ENCODE measurements around the gene GLRX3. TPM values are rescaled to one million over a fixed set of nuclear protein-coding genes. Genes with fewer than 3 reads are reported as not detected.

The GLRX3 gene
- polyA plus RNA-seq, 1 donor = 66.0 TPM

DNA sequence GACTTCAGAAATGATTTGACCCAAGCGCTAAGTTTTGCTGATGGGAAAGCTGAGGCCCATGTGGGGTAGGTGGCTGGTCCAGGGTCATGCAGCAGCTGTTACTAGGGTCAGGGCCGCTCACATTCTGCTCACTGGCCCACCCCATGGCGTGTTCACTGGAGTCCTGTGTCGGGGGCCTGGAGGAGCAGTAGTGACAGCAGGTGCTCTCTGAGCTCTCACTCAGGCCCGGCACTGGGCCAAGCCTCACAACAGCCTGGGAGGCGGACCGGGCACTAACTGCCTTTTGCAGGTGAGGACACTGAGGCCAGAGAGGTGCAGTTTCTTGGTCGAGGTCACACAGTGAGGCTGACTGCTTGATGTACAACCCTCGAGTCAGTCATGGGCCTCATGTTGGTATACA, 82.7 kb downstream of the GLRX3 start:
- WGBS (ENCODE audit: insufficient coverage, low lambda C conversion rate) = no CpG with 5 or more reads among the region's 9 CpGs
- H3K4me3 ChIP-seq (ENCODE audit: low read length) = no peak overlapping the region
- H3K36me3 ChIP-seq (ENCODE audit: control insufficient read depth, insufficient read depth, low read length) = no peaks in the 10 kb centered on the region
- no peaks in the 10 kb centered on the region for H3K4me1 ChIP-seq (ENCODE audit: control insufficient read depth, insufficient read depth, low read length)
- no peak overlapping the region for H3K27ac ChIP-seq (ENCODE audit: low read length)
- DNase-seq = no peak
- H3K9me3 ChIP-seq (ENCODE audit: control insufficient read depth, low read depth, low read length) = no peaks in the 10 kb centered on the region
- no peaks in the 10 kb centered on the region for H3K27me3 ChIP-seq (ENCODE audit: control insufficient read depth, insufficient read depth, low read length)

GRCh38 chr10:130220251-130221185, 84.3 kb downstream of the GLRX3 start:
- no peak for DNase-seq
- Histone ChIP-seq H3K27me3 (ENCODE audit: control insufficient read depth, insufficient read depth, low read length) (no peaks in the 10 kb centered on the region), H3K27ac (ENCODE audit: low read length) (no peak overlapping the region), H3K4me1 (ENCODE audit: control insufficient read depth, insufficient read depth, low read length) (no peaks in the 10 kb centered on the region), H3K9me3 (ENCODE audit: control insufficient read depth, low read depth, low read length) (no peaks in the 10 kb centered on the region), H3K36me3 (ENCODE audit: control insufficient read depth, insufficient read depth, low read length) (no peaks in the 10 kb centered on the region), H3K4me3 (ENCODE audit: low read length) (no peak overlapping the region)
- no CpG with 5 or more reads among the region's 19 CpGs for WGBS (ENCODE audit: insufficient coverage, low lambda C conversion rate)

- H3K4me3 ChIP-seq (ENCODE audit: low read length) = no peak overlapping the region
- WGBS (ENCODE audit: insufficient coverage, low lambda C conversion rate) = no CpG with 5 or more reads among the region's 15 CpGs
Measured at GRCh38 chr10:130221456-130222375, 85.5 kb downstream of the GLRX3 start.

GRCh38 chr10:130222381-130222780, 86.2 kb downstream of the GLRX3 start:
- DNase-seq = no peak
- no peaks in the 10 kb centered on the region for H3K4me1 ChIP-seq (ENCODE audit: control insufficient read depth, insufficient read depth, low read length)
- H3K9me3 ChIP-seq (ENCODE audit: control insufficient read depth, low read depth, low read length) = no peaks in the 10 kb centered on the region
- no peak overlapping the region for H3K4me3 ChIP-seq (ENCODE audit: low read length)
- no peaks in the 10 kb centered on the region for H3K36me3 ChIP-seq (ENCODE audit: control insufficient read depth, insufficient read depth, low read length)
- H3K27me3 ChIP-seq (ENCODE audit: control insufficient read depth, insufficient read depth, low read length) = no peaks in the 10 kb centered on the region
- no peak overlapping the region for H3K27ac ChIP-seq (ENCODE audit: low read length)
- no CpG with 5 or more reads among the region's 8 CpGs for WGBS (ENCODE audit: insufficient coverage, low lambda C conversion rate)

More at GRCh38 chr10:130221456-130222375, 85.5 kb downstream of the GLRX3 start:
- Histone ChIP-seq H3K4me1 (ENCODE audit: control insufficient read depth, insufficient read depth, low read length) (no peaks in the 10 kb centered on the region), H3K9me3 (ENCODE audit: control insufficient read depth, low read depth, low read length) (no peaks in the 10 kb centered on the region), H3K27me3 (ENCODE audit: control insufficient read depth, insufficient read depth, low read length) (no peaks in the 10 kb centered on the region), H3K36me3 (ENCODE audit: control insufficient read depth, insufficient read depth, low read length) (no peaks in the 10 kb centered on the region), H3K27ac (ENCODE audit: low read length) (no peak overlapping the region)
- DNase-seq = no peak

DNA sequence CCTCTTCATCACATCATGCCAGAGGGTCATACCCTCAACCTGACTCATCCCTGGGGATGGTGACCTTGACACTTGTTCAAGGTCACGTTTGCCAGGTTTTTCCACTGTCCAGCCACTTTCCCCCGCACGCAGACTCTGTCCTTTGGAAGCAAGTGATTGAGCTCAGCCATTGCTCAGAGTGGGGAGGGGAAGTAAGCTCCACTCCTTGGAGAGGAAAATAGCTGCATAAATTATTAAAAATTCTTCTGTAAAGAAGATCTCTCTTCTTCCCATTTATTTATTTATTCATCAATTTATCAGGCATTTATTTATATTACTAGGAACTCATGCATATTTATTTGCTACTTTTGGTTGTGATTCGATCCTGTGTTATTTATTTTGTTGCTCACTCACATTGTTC, 88.0 kb downstream of the GLRX3 start:
- Histone ChIP-seq H3K27me3 (ENCODE audit: control insufficient read depth, insufficient read depth, low read length) (no peaks in the 10 kb centered on the region), H3K4me1 (ENCODE audit: control insufficient read depth, insufficient read depth, low read length) (no peaks in the 10 kb centered on the region), H3K4me3 (ENCODE audit: low read length) (no peak overlapping the region), H3K9me3 (ENCODE audit: control insufficient read depth, low read depth, low read length) (no peaks in the 10 kb centered on the region), H3K27ac (ENCODE audit: low read length) (no peak overlapping the region), H3K36me3 (ENCODE audit: control insufficient read depth, insufficient read depth, low read length) (no peaks in the 10 kb centered on the region)
- no peak for DNase-seq
- WGBS (ENCODE audit: insufficient coverage, low lambda C conversion rate) = 100% methylated on average over 1 of the region's 4 CpGs

- no peak for DNase-seq
- Histone ChIP-seq H3K36me3 (ENCODE audit: control insufficient read depth, insufficient read depth, low read length) (no peaks in the 10 kb centered on the region), H3K4me1 (ENCODE audit: control insufficient read depth, insufficient read depth, low read length) (no peaks in the 10 kb centered on the region), H3K4me3 (ENCODE audit: low read length) (no peak overlapping the region), H3K27ac (ENCODE audit: low read length) (no peak overlapping the region), H3K27me3 (ENCODE audit: control insufficient read depth, insufficient read depth, low read length) (no peaks in the 10 kb centered on the region), H3K9me3 (ENCODE audit: control insufficient read depth, low read depth, low read length) (no peaks in the 10 kb centered on the region)
- WGBS (ENCODE audit: insufficient coverage, low lambda C conversion rate) = no CpG with 5 or more reads among the region's 3 CpGs
Measured at GRCh38 chr10:130226012-130226411, 89.8 kb downstream of the GLRX3 start.

DNA sequence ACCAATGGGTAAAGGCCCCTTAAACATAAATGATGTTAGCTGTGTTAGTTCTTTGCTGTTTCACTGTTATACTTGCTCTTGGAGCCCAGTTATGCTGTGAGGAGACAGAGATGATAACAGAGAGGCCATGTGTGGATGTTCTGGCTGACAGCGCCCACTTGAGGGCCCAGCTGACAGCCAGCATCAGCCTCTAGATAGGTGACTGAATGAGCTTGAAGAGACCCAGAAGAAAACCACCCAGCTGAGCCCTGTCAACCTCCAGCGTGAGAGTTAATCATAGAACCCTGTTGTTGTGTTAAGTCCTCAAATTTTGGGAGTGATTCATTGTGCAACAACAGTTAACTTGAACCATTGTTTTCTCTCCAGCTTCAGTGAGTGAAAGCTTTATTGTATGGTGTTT, 91.7 kb downstream of the GLRX3 start:
- H3K27me3 ChIP-seq (ENCODE audit: control insufficient read depth, insufficient read depth, low read length) = no peaks in the 10 kb centered on the region
- H3K4me1 ChIP-seq (ENCODE audit: control insufficient read depth, insufficient read depth, low read length) = no peaks in the 10 kb centered on the region
- H3K4me3 ChIP-seq (ENCODE audit: low read length) = no peak overlapping the region
- H3K27ac ChIP-seq (ENCODE audit: low read length) = no peak overlapping the region
- no peaks in the 10 kb centered on the region for H3K9me3 ChIP-seq (ENCODE audit: control insufficient read depth, low read depth, low read length)
- no peaks in the 10 kb centered on the region for H3K36me3 ChIP-seq (ENCODE audit: control insufficient read depth, insufficient read depth, low read length)
- WGBS (ENCODE audit: insufficient coverage, low lambda C conversion rate) = no CpG with 5 or more reads among the region's 2 CpGs
- DNase-seq = no peak

Other genes starting within 250 kb of the GLRX3 start
- 7.5 TPM for gene EBF3, start 172.1 kb upstream of the GLRX3 start, polyA plus RNA-seq
- gene C10orf143, start 25.6 kb upstream of the GLRX3 start, polyA plus RNA-seq = 4.7 TPM